Breast epithelium (tissue), 4 donors: ENCODE measurements around the gene ROS1. TPM values are rescaled to one million over a fixed set of nuclear protein-coding genes. Genes with fewer than 3 reads are reported as not detected.
A peak's percentile ranks its signal among the peaks of the same experiment; 100 is the strongest.

Experiments used
- DNase-seq, 2 donors: peaks; one replicate each; pipeline ENCODE4 v3.0.0-alpha.2; 2019; ENCODE audit warnings: low spot score in 2 of 2
- H3K27ac ChIP-seq, 2 donors: fragments of 200-600 bp; sonication (generic) in 1 of 2; one replicate each; pipeline ENCODE4 v1.5.1; 2016 to 2019; ENCODE audit warnings: mild to moderate bottlenecking in 1 of 2
- H3K27me3 ChIP-seq, 2 donors: fragments of 200-600 bp; sonication (generic) in 1 of 2; one replicate each; pipeline versions ENCODE4 v1.5.1 to v1.6.0; 2017 to 2019; ENCODE audit warnings: control low read depth in 1 of 2, mild to moderate bottlenecking in 1 of 2
- H3K36me3 ChIP-seq: fragments of 200-600 bp; one replicate; pipeline ENCODE4 v1.5.1; 2019
- H3K4me1 ChIP-seq, 2 donors: fragments of 200-600 bp; sonication (generic); one replicate each; pipeline ENCODE4 v1.5.1; 2016 to 2019; ENCODE audit warnings: control low read depth in 1 of 2
- H3K4me3 ChIP-seq, 3 donors: fragments of 200-600 bp; sonication (generic); 1 replicate in 2 of 3; 2 replicates in 1 of 3; pipeline ENCODE4 v1.5.1; 2016 to 2019; ENCODE audit warnings: mild to moderate bottlenecking in 3 of 3, moderate library complexity in 2 of 3
- H3K9me3 ChIP-seq, 2 donors: fragments of 200-600 bp; sonication (generic) in 1 of 2; one replicate each; pipeline ENCODE4 v1.5.1; 2016 to 2019; ENCODE audit warnings: control low read depth in 1 of 2
- CTCF ChIP-seq, 3 donors: fragments of 450-650 bp; IDR thresholded peaks; one replicate each; pipeline ENCODE4 v1.5.1; 2016 to 2017; ENCODE audit warnings: antibody characterized with exemption in 3 of 3, mild to moderate bottlenecking in 3 of 3, moderate library complexity in 3 of 3
- POLR2A ChIP-seq: fragments of 450-650 bp; IDR thresholded peaks from one replicate; pipeline ENCODE4 v1.6.1; 2016; ENCODE audit warnings: antibody characterized with exemption, mild to moderate bottlenecking, moderate library complexity
- POLR2AphosphoS5 ChIP-seq, 3 donors: sonication (generic); formaldehyde crosslinking; IDR thresholded peaks; one replicate each; pipeline ENCODE4 v1.6.1; 2017; ENCODE audit warnings: antibody characterized with exemption in 3 of 3
- intact Hi-C: fragments of 100-400 bp; cut with DNase I; formaldehyde crosslinking; loops from one replicate; pipeline ENCODE4 v1.15.1; 2023; ENCODE audit warnings: low total_unique reads
- total RNA-seq, 3 donors: library from RNA; depleted of rRNA; stranded (reverse); fragments of >200 nt; gene quantifications; one replicate each; pipeline ENCODE4 v1.1.0, GENCODE V29; 2016

ROS1 gene
- total RNA-seq, 3 donors from 2014 or later, result under 0.01 TPM; not detected in 2

- H3K4me1 ChIP-seq, result no peaks in the 10 kb centered on the region
- DNase-seq, result no peak
- H3K27ac ChIP-seq, result no peak overlapping the region
- no peak overlapping the region for H3K4me3 ChIP-seq
- H3K9me3 ChIP-seq, result no peaks in the 10 kb centered on the region
- no peaks in the 10 kb centered on the region for H3K36me3 ChIP-seq
- TF ChIP-seq CTCF (IDR thresholded peaks at IDR 0.05) (no peak), POLR2A (no peak), POLR2AphosphoS5 (IDR thresholded peaks at IDR 0.05) (no peak)
- intact Hi-C loops, result no loop called here
- H3K27me3 ChIP-seq, result no peaks in the 10 kb centered on the region
Measured at GRCh38 chr6:117456250-117456649, 30.5 kb upstream of the ROS1 start.

- TF ChIP-seq POLR2AphosphoS5 (IDR thresholded peaks at IDR 0.05) (no peak), POLR2A (no peak), CTCF (IDR thresholded peaks at IDR 0.05) (no peak)
- intact Hi-C loops, result no loop called here
- no peaks in the 10 kb centered on the region for H3K9me3 ChIP-seq
Measured at GRCh38 chr6:117451671-117452070, 25.9 kb upstream of the ROS1 start.

GRCh38 chr6:117449549-117450439 lies 24.1 kb upstream of the ROS1 start:
- H3K9me3 ChIP-seq, result no peaks in the 10 kb centered on the region
- H3K36me3 ChIP-seq, result no peaks in the 10 kb centered on the region
- no peaks in the 10 kb centered on the region for H3K4me1 ChIP-seq
- no peak overlapping the region for H3K27ac ChIP-seq
- no peak for DNase-seq
- H3K27me3 ChIP-seq, result no peaks in the 10 kb centered on the region
- no peak overlapping the region for H3K4me3 ChIP-seq
- intact Hi-C loops, result no loop called here
- no peak for TF ChIP-seq POLR2AphosphoS5 (IDR thresholded peaks at IDR 0.05)
- no peak for TF ChIP-seq POLR2A
- TF ChIP-seq CTCF (IDR thresholded peaks at IDR 0.05), result peak; percentile 26 to 76 (median 65)

More at GRCh38 chr6:117451671-117452070, 25.9 kb upstream of the ROS1 start:
- Histone ChIP-seq H3K36me3 (no peaks in the 10 kb centered on the region), H3K4me3 (no peak overlapping the region), H3K27ac (no peak overlapping the region), H3K27me3 (no peaks in the 10 kb centered on the region), H3K4me1 (no peaks in the 10 kb centered on the region)
- DNase-seq, result no peak

- Histone ChIP-seq H3K27ac (no peak overlapping the region), H3K9me3 (no peaks in the 10 kb centered on the region), H3K27me3 (no peaks in the 10 kb centered on the region), H3K4me3 (no peak overlapping the region), H3K36me3 (no peaks in the 10 kb centered on the region), H3K4me1 (no peaks in the 10 kb centered on the region)
- intact Hi-C loops, result no loop called here
- TF ChIP-seq POLR2A, result no peak
- no peak for TF ChIP-seq CTCF (IDR thresholded peaks at IDR 0.05)
- no peak for DNase-seq
Measured at GRCh38 chr6:117448732-117449485, 23.2 kb upstream of the ROS1 start.

- no peak for DNase-seq
- Histone ChIP-seq H3K4me3 (no peak overlapping the region), H3K9me3 (no peaks in the 10 kb centered on the region), H3K4me1 (no peaks in the 10 kb centered on the region), H3K36me3 (no peaks in the 10 kb centered on the region), H3K27me3 (no peaks in the 10 kb centered on the region), H3K27ac (no peak overlapping the region)
- no peak for TF ChIP-seq CTCF (IDR thresholded peaks at IDR 0.05)
- intact Hi-C loops, result no loop called here
Measured at GRCh38 chr6:117448011-117448410, 22.3 kb upstream of the ROS1 start.
